ENCODE measurements around the gene PLPP1. TPM values are rescaled to one million over a fixed set of nuclear protein-coding genes. Genes with fewer than 3 reads are reported as not detected.
A peak's percentile ranks its signal among the peaks of the same experiment; 100 is the strongest.

PLPP1 gene
- total and polyA plus RNA-seq, 2 of the 13 experiments (the other 11 are each of a cell fraction or from before 2014, with no cell fraction given): 7.3 to 12.1 TPM

DNA sequence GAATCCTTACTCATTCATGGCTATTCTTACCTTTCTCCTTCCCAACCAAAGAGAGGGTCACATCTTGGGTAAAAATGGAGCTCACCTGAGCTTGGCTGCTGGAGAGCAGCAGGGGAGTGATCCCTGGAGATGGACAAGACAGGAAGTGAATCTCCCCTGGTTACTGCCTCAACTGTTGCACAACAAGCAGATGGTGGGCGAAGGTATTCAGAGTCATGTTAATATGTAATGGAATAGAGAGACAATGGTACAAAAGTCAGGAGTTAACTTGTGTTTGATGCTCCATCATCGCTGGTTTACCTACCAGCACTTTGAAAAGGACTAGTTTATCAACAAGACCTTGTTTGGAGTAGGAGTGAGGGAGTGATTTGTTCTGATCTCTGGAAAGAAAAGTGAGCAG lies 13.0 kb upstream of the PLPP1 start (continued):
- TF ChIP-seq, protein P1, sequence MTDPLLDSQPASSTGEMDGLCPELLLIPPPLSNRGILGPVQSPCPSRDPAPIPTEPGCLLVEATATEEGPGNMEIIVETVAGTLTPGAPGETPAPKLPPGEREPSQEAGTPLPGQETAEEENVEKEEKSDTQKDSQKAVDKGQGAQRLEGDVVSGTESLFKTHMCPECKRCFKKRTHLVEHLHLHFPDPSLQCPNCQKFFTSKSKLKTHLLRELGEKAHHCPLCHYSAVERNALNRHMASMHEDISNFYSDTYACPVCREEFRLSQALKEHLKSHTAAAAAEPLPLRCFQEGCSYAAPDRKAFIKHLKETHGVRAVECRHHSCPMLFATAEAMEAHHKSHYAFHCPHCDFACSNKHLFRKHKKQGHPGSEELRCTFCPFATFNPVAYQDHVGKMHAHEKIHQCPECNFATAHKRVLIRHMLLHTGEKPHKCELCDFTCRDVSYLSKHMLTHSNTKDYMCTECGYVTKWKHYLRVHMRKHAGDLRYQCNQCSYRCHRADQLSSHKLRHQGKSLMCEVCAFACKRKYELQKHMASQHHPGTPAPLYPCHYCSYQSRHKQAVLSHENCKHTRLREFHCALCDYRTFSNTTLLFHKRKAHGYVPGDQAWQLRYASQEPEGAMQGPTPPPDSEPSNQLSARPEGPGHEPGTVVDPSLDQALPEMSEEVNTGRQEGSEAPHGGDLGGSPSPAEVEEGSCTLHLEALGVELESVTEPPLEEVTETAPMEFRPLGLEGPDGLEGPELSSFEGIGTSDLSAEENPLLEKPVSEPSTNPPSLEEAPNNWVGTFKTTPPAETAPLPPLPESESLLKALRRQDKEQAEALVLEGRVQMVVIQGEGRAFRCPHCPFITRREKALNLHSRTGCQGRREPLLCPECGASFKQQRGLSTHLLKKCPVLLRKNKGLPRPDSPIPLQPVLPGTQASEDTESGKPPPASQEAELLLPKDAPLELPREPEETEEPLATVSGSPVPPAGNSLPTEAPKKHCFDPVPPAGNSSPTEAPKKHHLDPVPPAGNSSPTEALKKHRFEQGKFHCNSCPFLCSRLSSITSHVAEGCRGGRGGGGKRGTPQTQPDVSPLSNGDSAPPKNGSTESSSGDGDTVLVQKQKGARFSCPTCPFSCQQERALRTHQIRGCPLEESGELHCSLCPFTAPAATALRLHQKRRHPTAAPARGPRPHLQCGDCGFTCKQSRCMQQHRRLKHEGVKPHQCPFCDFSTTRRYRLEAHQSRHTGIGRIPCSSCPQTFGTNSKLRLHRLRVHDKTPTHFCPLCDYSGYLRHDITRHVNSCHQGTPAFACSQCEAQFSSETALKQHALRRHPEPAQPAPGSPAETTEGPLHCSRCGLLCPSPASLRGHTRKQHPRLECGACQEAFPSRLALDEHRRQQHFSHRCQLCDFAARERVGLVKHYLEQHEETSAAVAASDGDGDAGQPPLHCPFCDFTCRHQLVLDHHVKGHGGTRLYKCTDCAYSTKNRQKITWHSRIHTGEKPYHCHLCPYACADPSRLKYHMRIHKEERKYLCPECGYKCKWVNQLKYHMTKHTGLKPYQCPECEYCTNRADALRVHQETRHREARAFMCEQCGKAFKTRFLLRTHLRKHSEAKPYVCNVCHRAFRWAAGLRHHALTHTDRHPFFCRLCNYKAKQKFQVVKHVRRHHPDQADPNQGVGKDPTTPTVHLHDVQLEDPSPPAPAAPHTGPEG (CRISPR knock-in tag; IDR thresholded peaks at IDR 0.05): no peak
- TF ChIP-seq SALL1 (CRISPR knock-in tag; IDR thresholded peaks at IDR 0.05) (no peak), IKZF1 (IDR thresholded peaks at IDR 0.05) (no peak), HBP1 (CRISPR knock-in tag; IDR thresholded peaks at IDR 0.05; ENCODE audit: low read depth) (no peak), SOX5 (CRISPR knock-in tag; IDR thresholded peaks at IDR 0.05; ENCODE audit: borderline replicate concordance) (peak; percentile 69; the same call in 1 of the 2 replicates), CEBPB (IDR thresholded peaks at IDR 0.05; ENCODE audit: borderline replicate concordance, low read depth, low read length) (peak; percentile 90), RBM39 (IDR thresholded peaks at IDR 0.05; ENCODE audit: low read depth, low read length, poor library complexity, severe bottlenecking) (no peak), ZNF274 (CRISPR knock-in tag; IDR thresholded peaks at IDR 0.05) (no peak), NR2C2 (CRISPR knock-in tag; IDR thresholded peaks at IDR 0.05; ENCODE audit: borderline replicate concordance) (0 out of 2 replicates have a peak, but pooled peaks have one; percentile 39), ZNF501 (CRISPR knock-in tag; IDR thresholded peaks at IDR 0.05) (no peak), SP140L (CRISPR knock-in tag; IDR thresholded peaks at IDR 0.05; ENCODE audit: borderline replicate concordance) (no peak), ELF3 (CRISPR knock-in tag; IDR thresholded peaks at IDR 0.05) (0 out of 2 replicates have a peak, but pooled peaks have one; percentile 21), GABPA (IDR thresholded peaks at IDR 0.05; ENCODE audit: low read depth, low read length) (no peak), GABPA (CRISPR knock-in tag; IDR thresholded peaks at IDR 0.05; ENCODE audit: low read depth) (0 out of 2 replicates have a peak, but pooled peaks have one; percentile 13), TEAD3 (CRISPR knock-in tag; optimal IDR thresholded peaks at IDR 0.05; ENCODE audit: borderline replicate concordance) (peak; percentile 55), ZNF629 (CRISPR knock-in tag; conservative IDR thresholded peaks at IDR 0.05) (no peak), ZFP36L2 (CRISPR knock-in tag; IDR thresholded peaks at IDR 0.05) (no peak)
- TF ChIP-seq, protein P2, sequence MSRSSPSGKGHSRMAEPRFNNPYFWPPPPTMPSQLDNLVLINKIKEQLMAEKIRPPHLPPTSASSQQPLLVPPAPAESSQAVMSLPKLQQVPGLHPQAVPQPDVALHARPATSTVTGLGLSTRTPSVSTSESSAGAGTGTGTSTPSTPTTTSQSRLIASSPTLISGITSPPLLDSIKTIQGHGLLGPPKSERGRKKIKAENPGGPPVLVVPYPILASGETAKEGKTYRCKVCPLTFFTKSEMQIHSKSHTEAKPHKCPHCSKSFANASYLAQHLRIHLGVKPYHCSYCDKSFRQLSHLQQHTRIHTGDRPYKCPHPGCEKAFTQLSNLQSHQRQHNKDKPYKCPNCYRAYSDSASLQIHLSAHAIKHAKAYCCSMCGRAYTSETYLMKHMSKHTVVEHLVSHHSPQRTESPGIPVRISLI (CRISPR knock-in tag; IDR thresholded peaks at IDR 0.05; ENCODE audit: borderline replicate concordance): 0 out of 2 replicates have a peak, but pooled peaks have one; percentile 38
- TF ChIP-seq, protein P3, sequence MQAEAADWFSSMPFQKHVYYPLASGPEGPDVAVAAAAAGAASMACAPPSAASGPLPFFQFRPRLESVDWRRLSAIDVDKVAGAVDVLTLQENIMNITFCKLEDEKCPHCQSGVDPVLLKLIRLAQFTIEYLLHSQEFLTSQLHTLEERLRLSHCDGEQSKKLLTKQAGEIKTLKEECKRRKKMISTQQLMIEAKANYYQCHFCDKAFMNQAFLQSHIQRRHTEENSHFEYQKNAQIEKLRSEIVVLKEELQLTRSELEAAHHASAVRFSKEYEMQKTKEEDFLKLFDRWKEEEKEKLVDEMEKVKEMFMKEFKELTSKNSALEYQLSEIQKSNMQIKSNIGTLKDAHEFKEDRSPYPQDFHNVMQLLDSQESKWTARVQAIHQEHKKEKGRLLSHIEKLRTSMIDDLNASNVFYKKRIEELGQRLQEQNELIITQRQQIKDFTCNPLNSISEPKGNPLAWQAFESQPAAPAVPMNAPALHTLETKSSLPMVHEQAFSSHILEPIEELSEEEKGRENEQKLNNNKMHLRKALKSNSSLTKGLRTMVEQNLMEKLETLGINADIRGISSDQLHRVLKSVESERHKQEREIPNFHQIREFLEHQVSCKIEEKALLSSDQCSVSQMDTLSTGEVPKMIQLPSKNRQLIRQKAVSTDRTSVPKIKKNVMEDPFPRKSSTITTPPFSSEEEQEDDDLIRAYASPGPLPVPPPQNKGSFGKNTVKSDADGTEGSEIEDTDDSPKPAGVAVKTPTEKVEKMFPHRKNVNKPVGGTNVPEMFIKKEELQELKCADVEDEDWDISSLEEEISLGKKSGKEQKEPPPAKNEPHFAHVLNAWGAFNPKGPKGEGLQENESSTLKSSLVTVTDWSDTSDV (CRISPR knock-in tag; IDR thresholded peaks at IDR 0.05): no peak

Measured in HepG2 (cell line).